Measurements from ENCODE around the gene FGR.

- no peak for TF ChIP-seq POLR2A (IDR thresholded peaks at IDR 0.05; ENCODE audit: low read depth, low read length)
- no peak for TF ChIP-seq POLR2AphosphoS5 (IDR thresholded peaks at IDR 0.05; ENCODE audit: low read depth, low read length)
- no peak for TF ChIP-seq TAF1 (IDR thresholded peaks at IDR 0.05; ENCODE audit: low read depth, low read length)
- TF ChIP-seq SPI1 (IDR thresholded peaks at IDR 0.05; ENCODE audit: low read depth, low read length): no peak
- TF ChIP-seq PAX5 (IDR thresholded peaks at IDR 0.05; ENCODE audit: insufficient read depth, low read length, severe bottlenecking): no peak
Measured at GRCh38 chr1:27592931-27593677, 41.9 kb downstream of the FGR start.
